HK-2 (cell line): ENCODE data around the gene ENHO.
"Not testable (repeated sequence)": the region's sequence is repeated elsewhere in the genome, so short reads cannot be mapped to it uniquely, and the experiment has no call there.

Experiments
- DNase-seq: peaks from one replicate; pipeline ENCODE4 v3.0.0-alpha.2; 2018; ENCODE audit not compliant: unreplicated experiment

The ENHO gene

DNA sequence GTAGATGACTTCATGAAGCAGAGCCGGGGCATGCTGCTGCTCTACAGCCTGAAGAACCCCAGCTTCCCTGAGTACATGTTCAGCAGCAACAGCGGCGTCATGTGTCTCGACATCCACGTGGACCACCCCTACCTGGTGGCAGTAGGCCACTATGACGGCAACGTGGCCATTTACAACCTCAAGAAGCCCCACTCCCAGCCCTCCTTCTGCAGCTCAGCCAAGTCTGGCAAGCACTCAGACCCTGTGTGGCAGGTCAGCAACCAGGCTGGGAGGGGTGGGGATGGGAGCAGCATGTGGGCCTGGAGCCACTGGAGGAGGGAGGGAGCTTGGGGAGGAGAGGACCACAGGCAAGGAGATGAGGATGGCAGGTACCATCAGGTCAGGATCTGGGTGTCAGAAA lies 16.2 kb downstream of the ENHO start:
- no peak for DNase-seq

DNA sequence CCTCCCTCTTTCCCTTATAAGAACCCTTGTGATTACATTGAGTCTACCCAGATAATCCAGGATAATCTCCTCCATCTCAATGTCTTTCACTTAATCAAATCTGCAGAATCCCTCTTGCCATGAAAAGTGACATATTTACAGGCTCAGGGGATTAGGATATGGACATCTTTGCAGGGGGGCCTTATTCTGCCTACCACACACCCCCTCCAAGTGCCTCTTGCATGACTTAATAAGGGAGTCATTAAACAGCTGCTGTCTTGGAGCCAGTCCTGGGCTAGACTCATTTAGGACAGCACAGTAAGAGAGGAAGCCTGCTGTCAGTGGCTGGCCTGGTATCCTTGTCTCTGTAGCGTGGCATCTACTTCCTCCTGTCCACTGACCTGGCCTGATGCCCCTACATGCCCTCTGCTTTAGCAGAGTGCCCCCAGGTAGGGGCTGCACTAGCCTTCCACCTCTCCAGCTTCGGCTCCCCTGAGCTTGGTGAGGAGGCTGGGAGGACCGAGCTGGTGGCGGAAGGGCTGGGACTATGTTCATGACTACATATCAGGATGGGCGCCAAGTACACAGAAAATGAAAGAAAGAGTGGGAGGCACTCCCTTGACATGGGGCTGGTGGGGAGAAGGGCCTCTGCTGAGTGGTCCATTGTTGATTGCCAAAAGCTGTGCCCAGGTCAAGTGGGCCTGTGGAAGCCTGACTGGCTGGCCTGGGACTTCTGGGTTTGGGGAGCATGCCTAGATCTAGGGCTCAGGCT lies 17.2 kb downstream of the ENHO start:
- DNase-seq = no peak

- DNase-seq = no peak
Observed at GRCh38 chr9:34503406-34503805, 19.4 kb downstream of the ENHO start.

- DNase-seq = no peak
Observed at GRCh38 chr9:34502891-34503290, 19.9 kb downstream of the ENHO start.

- no peak for DNase-seq
Observed at GRCh38 chr9:34502471-34502870, 20.3 kb downstream of the ENHO start.

DNA sequence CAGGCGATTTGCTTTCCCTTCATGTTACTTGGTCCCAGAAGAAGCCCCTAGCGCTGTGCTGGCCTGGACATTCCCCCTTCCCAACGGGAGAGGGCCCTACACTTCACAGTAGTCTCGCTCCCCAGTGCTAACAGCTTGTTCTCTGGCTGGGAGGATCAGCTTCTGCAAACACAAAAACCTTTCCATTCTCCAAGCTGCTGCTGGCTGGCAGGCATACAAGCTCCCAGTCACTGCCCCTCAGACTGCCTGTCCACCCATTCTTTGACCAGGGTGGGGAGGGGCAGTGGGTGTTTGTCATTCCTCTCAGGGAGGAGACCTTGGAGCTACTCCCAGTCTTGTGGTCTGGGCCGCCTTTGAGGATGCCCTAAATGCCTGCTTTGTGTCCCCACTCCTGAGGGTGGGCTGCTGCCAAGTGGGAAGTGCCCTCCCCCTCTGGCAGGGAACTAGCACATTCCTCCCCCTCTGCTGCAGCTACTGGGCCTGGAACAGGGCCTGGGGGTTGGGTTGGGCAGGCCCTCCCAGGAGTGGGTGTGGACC lies 20.8 kb downstream of the ENHO start:
- no peak for DNase-seq

GRCh38 chr9:34501372-34501771 lies 21.4 kb downstream of the ENHO start:
- no peak for DNase-seq

DNA sequence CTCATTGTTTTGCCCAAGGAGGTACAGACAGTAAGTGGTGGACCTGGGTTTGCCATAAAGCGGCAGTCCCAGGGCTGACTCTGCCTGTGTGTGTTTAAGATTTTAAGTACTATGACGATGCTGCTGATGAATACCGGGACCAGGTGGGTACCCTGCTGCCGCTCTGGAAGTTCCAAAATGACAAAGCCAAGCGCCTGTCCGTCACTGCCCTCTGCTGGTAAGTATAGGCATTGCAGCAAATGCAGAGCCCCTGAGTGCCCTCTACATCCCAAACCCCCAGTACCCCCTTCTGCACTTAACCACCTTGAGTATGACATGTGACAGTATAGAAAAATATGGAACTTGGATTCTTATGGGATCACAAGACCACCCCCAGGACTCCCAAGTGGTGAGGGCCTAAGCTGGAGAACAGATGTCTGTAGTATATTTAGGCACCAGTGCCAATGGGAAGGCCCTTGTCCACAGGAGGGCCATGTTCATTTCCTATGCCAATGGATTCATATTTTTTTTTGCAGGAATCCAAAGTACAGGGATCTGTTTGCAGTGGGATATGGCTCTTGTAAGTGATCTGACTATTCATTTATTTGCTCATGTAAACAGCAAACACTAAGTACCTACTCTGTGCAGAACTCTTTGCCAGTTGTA lies 22.0 kb downstream of the ENHO start:
- peak; percentile 45 for DNase-seq

DNA sequence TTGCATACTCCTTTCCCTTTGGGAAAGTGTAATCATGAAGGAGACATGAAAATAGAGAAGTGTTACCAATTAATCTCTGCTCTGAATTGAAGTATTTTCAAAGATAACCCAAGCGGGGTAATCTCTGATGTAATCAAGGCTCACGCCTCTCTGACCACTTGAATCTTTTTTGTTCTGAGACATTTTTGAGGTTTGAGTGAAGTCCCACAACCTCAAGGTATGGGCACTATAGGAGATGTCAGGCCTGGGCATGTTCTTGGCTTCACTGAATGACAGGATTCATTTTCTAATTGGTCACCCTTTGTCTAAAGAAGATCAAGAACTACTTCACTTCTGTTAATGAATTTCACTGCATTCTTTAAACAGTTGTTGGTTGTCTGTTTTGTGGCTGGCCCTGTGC lies 23.7 kb downstream of the ENHO start:
- DNase-seq = no peak

DNA sequence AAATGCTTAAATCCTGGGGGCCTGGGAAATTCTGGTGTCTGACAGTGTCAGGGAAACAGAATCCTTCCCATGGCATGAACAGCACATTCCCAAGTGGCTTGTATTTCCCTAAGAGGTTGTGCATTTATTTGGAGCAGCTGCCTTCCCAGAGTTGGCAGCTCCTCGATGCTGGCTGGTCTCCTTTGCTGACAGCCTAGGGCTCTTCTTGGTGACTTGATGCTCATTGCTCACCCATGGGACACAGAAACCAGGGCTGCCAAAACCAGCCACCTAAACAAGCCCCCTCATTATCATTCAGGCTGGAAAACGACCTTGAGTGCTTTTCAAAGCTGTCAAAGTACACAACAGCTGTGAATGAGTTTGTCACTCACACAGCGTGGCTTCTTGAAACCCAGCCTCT lies 24.2 kb downstream of the ENHO start:
- DNase-seq = no peak

DNA sequence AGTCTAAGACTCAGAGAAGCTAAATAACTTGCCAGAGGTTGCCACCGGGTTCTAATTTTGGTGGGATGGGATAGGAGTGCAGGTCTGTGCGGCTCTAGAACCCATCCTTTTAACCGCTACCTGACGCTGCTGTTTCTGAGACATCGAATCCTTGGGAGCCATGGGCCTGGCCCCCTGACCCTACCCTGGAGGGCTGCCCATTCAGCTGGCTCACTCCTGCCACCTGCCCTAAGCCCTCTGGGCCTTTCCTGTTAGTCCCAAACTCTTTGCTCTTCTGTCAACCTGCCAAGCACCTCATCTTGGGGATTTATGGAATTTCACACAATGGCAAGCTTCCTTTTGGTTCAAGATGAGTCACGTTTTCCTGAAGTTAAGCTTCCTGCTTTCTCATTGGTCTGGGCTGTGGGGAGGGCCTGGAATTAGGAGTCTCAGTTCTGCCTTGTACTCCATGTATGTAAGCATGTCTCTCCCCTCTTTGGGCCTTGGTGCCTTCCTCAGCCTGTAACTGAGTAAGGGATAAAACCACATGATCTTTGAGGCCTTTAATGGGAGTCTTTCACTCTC lies 26.6 kb downstream of the ENHO start:
- DNase-seq = no peak

DNA sequence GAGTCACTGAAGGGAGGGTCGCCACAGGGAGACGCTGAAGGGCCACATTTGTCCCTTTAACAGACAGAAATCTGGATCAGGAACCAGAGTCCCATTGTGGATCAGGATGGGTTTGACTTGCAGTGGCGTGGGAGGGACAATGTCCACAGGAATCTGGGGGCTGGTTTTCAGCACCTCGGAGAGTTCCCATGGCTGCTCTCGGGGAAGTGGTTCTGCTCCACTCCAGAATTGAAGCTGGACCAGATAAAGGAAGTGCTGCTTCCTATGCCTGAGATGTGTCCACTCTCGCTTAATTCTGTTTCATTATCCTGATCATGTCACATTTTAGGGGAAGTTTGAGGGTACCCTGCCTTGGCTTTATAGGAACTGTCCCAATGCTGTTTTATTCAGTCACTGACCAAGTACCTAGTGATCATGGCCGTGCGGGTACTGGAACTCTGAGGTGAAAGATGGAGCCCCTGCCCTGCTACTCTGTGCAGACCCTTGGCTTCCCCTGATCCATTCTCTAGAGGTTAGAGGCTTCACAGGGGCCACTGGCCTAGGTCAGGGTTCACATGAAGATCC lies 28.7 kb downstream of the ENHO start:
- DNase-seq = peak; percentile 34

DNA sequence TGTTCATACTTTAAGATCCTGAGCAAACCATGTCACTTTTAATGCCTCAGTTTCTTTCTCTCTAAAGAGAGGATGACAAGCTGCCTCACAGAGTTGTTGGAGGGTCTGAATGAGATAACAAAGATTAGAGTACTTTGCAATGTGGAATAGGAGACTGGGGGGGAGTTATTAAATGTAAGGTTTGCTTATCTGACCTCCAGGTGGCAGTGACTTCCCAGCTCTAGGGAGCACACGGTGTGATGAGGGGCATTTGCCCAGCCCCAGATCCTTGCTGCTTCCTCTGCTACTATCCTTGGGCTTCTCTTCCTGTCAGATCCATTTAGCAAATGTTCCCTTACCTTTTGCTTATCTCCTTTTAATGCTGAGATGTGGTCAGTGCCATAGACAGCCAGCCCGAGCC lies 30.7 kb downstream of the ENHO start:
- DNase-seq = no peak

DNA sequence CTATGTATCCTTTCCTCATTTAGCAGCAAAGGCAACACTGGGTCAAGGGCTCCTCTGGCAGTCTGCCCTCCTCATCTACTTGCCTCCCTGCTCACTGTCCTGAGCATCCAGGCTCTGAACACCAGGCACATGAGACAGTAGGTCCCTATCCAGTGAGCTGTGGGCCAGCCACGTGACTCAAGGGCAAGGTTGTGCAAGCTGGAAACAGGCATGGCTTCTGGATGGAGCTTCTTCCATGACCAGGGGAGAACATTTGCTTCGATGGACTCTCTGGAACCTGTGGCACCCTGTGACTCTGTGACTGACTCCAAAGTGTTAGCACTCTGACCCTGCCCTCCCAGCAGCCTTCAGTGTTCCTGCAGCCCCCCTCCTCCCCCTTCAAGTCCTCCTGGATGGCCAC lies 31.2 kb downstream of the ENHO start:
- DNase-seq = no peak

DNA sequence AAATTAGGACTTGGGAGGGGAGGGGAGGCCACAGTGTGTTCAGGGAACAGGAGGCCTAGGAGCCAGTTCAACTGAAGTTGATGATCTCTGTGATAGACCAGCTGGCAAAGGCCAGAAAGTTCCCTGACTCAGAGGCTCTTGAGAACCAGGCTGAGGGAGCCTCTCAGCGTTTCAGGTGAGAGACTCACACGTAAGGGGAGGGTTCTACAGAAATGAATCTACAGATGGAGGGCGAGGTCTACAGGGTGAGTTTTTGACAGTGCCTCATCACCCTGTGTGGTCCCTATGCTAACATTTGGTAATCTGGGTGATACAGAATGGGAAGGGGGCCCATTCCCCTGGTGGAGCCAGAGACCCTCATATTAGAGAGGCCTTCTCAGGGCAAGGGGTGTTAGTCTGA lies 32.0 kb downstream of the ENHO start:
- no peak for DNase-seq

- no peak for DNase-seq
Observed at GRCh38 chr9:34490360-34490759, 32.4 kb downstream of the ENHO start.

- no peak for DNase-seq
Observed at GRCh38 chr9:34486572-34486971, 36.2 kb downstream of the ENHO start.

- no peak for DNase-seq
Observed at GRCh38 chr9:34485822-34486221, 37.0 kb downstream of the ENHO start.

DNA sequence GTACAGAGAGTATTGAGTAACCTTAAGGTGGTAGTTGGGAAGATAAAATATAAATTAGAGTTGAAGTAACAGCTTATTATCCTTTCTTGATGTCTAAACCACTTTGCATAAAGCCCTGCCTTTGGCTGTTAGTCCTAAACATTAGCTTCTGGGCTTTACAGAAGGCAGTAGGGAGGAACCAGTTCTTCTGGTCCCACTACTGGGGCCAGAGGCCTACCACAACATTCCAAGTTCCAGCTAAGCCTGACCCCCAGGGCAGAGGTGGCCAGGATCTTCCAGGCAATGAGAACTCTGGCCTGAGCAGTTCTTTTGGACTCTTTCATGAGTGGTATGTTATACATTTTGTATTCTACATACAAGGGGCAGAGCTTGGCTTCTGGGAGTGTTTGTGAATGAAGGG lies 38.1 kb downstream of the ENHO start:
- DNase-seq = no peak

DNA sequence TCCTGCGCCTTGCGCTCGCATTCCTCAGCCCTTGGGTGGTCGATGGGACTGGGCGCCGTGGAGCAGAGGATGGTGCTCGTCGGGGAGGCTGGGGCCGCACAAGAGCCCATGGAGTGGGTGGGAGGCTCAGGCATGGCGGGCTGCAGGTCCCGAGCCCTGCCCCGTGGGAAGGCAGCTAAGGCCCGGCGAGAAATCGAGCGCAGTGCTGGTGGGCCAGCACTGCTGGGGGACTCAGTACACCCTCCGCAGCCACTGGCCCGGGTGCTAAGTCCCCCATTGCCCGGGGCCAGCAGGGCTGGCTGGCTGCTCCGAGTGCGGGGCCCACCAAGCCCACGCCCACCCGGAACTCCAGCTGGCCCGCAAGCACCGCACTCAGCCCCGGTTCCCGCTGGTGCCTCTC lies 40.0 kb downstream of the ENHO start:
- DNase-seq = not testable (repeated sequence)

DNA sequence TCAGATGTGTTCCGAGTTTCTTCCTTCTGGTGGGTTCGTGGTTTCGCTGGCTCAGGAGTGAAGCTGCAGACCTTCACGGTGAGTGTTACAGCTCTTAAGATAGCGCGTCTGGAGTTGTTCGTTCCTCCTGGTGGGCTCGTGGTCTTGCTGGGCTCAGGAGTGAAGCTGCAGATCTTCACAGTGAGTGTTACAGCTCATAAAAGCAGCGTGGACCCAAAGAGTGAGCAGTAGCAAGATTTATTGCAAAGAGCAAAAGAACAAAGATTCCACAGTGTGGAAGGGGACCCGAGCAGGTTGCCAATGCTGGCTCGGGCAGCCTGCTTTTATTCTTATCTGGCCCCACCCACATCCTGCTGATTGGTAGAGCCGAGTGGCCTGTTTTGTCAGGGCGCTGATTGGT lies 41.2 kb downstream of the ENHO start:
- DNase-seq = not testable (repeated sequence)

DNA sequence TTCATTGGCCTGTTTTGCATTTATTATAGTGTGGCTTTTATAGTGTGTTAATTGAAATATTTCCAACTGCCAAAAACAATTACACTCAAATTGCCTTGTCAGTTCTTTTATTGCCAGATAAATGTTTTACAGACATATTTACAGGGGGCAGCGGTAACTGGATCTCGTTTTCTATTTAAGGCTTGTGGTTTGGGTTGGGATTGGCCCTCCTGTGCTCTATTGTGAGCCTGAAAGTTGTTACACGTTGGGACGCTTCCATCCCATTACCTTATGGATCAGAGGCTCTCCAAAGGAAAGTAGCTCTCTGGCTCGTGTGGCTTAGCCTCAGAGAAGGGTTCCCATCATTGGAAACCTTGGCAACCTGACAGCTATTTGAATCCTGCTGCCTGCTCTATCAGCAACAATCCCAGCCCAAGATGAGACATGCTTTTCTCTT lies 43.3 kb downstream of the ENHO start:
- DNase-seq = no peak

DNA sequence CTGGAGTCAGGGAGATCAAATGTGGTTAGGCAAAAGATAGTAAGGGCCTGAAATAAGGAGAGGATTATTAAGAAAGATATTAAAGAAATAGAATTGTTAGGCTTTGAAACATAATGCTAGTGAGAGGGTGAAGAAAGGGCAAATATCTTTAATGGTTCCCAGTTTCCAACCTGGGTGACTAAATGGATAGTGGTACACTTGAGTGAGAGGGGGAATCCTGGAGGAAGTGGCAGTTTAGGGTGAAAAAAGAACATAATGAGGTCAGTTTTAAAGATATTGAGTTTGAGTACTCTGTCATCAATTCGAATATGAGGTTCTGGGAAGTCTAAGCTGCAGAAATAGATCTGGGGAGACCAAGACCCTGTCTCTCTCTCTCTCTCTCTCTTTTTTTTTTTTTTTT lies 45.2 kb downstream of the ENHO start:
- no peak for DNase-seq
